ENCODE measurements around the gene MAP3K5. TPM values are rescaled to one million over a fixed set of nuclear protein-coding genes. Genes with fewer than 3 reads are reported as not detected.
"Not testable (repeated sequence)": the region's sequence is repeated elsewhere in the genome, so short reads cannot be mapped to it uniquely, and the experiment has no call there.

MAP3K5 gene
- total RNA-seq, 2 donors from 2014 or later: 65.7 to 98.4 TPM

DNA sequence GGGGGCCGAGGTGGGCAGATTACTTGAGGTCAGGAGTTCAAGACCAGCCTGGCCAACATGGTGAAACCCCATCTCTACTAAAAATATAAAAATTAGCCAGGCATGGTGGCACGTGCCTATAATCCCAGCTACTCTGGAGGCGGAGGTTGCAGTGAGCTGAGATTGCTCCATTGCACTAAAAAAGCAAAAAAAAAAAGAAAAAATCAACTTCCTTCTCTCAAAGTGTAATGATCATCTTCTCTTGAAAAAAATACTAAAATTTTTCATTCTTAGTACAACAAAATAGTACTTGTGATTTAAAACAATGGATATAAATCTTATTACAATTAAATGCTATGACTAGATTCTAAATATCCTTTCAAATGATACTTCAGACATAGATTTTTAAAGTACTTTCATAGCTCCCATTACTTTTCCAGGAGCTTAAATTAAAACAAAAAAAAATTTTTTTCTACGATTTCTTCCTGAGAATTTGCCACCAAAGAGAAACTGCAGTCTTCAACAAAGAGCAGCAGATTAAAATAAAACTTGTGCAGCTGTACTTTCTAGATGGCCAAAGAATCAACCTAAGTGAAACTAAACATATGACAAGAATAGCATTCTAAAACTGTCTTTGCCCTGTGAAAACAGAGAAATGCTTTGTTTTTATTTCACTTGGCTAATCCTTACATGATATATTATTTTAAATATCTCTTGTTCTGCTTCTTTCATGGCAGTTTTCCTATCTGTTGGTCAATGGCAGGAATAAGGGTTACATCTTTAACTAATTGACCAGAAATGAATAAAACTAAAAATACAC is 75.2 kb downstream of the MAP3K5 start:
- intact Hi-C loops (cut with DNase I): no loop called here
- H3K4me3 ChIP-seq: no peak overlapping the region
- no peaks in the 10 kb centered on the region for H3K9me3 ChIP-seq
- TF ChIP-seq, protein P1, sequence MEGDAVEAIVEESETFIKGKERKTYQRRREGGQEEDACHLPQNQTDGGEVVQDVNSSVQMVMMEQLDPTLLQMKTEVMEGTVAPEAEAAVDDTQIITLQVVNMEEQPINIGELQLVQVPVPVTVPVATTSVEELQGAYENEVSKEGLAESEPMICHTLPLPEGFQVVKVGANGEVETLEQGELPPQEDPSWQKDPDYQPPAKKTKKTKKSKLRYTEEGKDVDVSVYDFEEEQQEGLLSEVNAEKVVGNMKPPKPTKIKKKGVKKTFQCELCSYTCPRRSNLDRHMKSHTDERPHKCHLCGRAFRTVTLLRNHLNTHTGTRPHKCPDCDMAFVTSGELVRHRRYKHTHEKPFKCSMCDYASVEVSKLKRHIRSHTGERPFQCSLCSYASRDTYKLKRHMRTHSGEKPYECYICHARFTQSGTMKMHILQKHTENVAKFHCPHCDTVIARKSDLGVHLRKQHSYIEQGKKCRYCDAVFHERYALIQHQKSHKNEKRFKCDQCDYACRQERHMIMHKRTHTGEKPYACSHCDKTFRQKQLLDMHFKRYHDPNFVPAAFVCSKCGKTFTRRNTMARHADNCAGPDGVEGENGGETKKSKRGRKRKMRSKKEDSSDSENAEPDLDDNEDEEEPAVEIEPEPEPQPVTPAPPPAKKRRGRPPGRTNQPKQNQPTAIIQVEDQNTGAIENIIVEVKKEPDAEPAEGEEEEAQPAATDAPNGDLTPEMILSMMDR (IDR thresholded peaks at IDR 0.05): no peak
- TF ChIP-seq POLR2AphosphoS5 (IDR thresholded peaks at IDR 0.05) (no peak), POLR2A (IDR thresholded peaks at IDR 0.05) (no peak)
- no peak for DNase-seq (ENCODE audit: low spot score)
- 55% methylated on average over 4 of the region's 4 CpGs for WGBS
- H3K36me3 ChIP-seq: no peaks in the 10 kb centered on the region
- no peaks in the 10 kb centered on the region for H3K4me1 ChIP-seq (replicated peaks)
- H3K27ac ChIP-seq: peak overlapping the region in 1 of 2 donors; percentile 22
- H3K27me3 ChIP-seq (replicated peaks; ENCODE audit: insufficient read depth): no peaks in the 10 kb centered on the region

DNA sequence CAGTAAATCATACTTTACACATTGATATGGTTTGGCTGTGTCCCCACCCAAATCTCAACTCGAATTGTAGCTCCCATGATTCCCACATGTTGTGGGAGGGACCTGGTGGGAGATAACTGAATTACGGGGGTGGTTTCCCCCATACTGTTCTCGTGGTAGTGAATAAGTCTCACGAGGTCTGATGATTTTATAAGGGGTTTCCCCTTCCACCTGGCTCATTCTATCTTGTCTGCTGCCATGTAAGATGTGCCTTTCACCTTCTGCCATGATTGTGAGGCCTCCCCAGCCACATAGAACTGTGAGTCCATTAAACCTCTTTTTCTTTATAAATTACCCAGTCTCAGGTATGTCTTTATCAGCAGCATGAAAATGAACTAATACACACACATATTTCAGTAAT is 79.6 kb downstream of the MAP3K5 start:
- H3K9me3 ChIP-seq; H3K4me1 ChIP-seq (replicated peaks); H3K27me3 ChIP-seq (replicated peaks; ENCODE audit: insufficient read depth); H3K4me3 ChIP-seq; H3K36me3 ChIP-seq; DNase-seq (ENCODE audit: low spot score); intact Hi-C loops (cut with DNase I); H3K27ac ChIP-seq: not testable (repeated sequence)
- WGBS: 86% methylated on average over 4 of the region's 4 CpGs

DNA sequence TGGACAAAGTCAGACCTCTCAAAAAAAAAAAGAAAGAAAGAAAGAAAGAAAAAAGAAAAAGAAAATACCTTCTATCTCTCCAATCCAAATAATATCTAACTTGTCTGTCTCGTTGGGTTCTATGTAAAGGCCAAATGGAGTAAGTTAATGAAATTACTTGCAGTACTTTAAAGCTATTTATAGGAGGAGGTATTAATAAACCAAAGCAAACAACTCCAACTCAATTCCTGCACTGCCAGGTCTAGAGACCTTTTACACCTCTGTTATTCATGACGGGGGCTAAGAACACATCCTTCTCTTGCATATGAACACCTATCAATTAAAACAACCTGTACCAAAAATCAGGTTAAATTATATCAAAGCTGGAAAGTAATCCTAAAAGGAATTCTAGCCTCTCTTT is 80.6 kb downstream of the MAP3K5 start:
- no peak for TF ChIP-seq POLR2A (IDR thresholded peaks at IDR 0.05)
- TF ChIP-seq POLR2AphosphoS5 (IDR thresholded peaks at IDR 0.05): no peak
- TF ChIP-seq, protein P1 (IDR thresholded peaks at IDR 0.05): no peak
- Histone ChIP-seq H3K36me3 (no peaks in the 10 kb centered on the region), H3K27me3 (replicated peaks; ENCODE audit: insufficient read depth) (no peaks in the 10 kb centered on the region), H3K9me3 (no peaks in the 10 kb centered on the region), H3K27ac (peak overlapping the region; percentile 26 to 59), H3K4me3 (no peak overlapping the region), H3K4me1 (replicated peaks) (no peaks in the 10 kb centered on the region)
- no peak for DNase-seq (ENCODE audit: low spot score)
- intact Hi-C loops (cut with DNase I): no loop called here
- 38% methylated on average over 2 of the region's 2 CpGs for WGBS

GRCh38 chr6:136710877-136711552 is 81.3 kb downstream of the MAP3K5 start:
- no peak for TF ChIP-seq POLR2A (IDR thresholded peaks at IDR 0.05)
- peak; percentile 53 for TF ChIP-seq POLR2AphosphoS5 (IDR thresholded peaks at IDR 0.05)
- H3K4me1 ChIP-seq (replicated peaks): no peaks in the 10 kb centered on the region
- H3K36me3 ChIP-seq: no peaks in the 10 kb centered on the region
- no peaks in the 10 kb centered on the region for H3K9me3 ChIP-seq
- DNase-seq (ENCODE audit: low spot score): peak; percentile 33
- H3K27me3 ChIP-seq (replicated peaks; ENCODE audit: insufficient read depth): no peaks in the 10 kb centered on the region
- intact Hi-C loops (cut with DNase I): no loop called here
- H3K27ac ChIP-seq: peak overlapping the region; percentile 26 to 59
- H3K4me3 ChIP-seq: no peak overlapping the region
- WGBS: 30% methylated on average over 7 of the region's 7 CpGs

DNA sequence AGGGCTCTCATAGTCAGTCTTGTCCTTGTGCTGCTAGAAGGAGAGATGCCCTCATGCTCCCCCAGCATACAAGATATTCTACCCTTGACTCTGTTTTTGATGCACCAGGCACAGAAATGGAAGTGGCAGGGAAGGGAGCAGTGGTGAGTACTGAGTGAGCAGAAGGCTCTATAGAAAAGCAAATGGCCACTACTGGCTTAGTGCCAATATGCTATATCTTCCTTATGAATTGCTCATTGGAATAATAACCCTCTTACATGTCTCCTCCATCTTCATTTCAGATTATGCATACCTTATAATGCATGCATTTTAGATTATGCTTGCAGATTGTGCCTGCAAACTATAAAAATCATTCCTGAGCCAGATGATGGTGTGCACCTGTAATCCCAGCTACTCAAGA is 82.8 kb downstream of the MAP3K5 start:
- Histone ChIP-seq H3K27ac (no peak overlapping the region), H3K4me1 (replicated peaks) (no peaks in the 10 kb centered on the region), H3K27me3 (replicated peaks; ENCODE audit: insufficient read depth) (no peaks in the 10 kb centered on the region), H3K4me3 (no peak overlapping the region), H3K36me3 (no peaks in the 10 kb centered on the region), H3K9me3 (no peaks in the 10 kb centered on the region)
- TF ChIP-seq POLR2A (IDR thresholded peaks at IDR 0.05): no peak
- no peak for TF ChIP-seq POLR2AphosphoS5 (IDR thresholded peaks at IDR 0.05)
- TF ChIP-seq, protein P1 (IDR thresholded peaks at IDR 0.05): no peak
- DNase-seq (ENCODE audit: low spot score): no peak
- intact Hi-C loops (cut with DNase I): no loop called here
